ENCODE data around the gene FBXW8.

- TF ChIP-seq EZH2 (IDR thresholded peaks at IDR 0.05; ENCODE audit: low read depth) (no peak), CTCF (conservative IDR thresholded peaks at IDR 0.05) (no peak)
These were observed 153.3 kb downstream of the FBXW8 start for GRCh38 chr12:117064049-117064448.

Data from PC-9 (cell line).